NCI-H1694 treated with DMSO at 0.1 percent for 48 hours (cell line): ENCODE measurements around the gene GK.
"Not testable (repeated sequence)": the region's sequence is repeated elsewhere in the genome, so short reads cannot be mapped to it uniquely, and the experiment has no call there.

Source experiments
- DNase-seq: peaks from one replicate; lab custom pipeline; 2025; lab: John Stamatoyannopoulos, UW

GK gene

GRCh38 chrX:30653415-30654131, at the start of gene GK:
Gene GK (plus strand): TSS chrX:30653423. CDS start chrX:30653538, 115 bp downstream.
- no peak for DNase-seq

DNA sequence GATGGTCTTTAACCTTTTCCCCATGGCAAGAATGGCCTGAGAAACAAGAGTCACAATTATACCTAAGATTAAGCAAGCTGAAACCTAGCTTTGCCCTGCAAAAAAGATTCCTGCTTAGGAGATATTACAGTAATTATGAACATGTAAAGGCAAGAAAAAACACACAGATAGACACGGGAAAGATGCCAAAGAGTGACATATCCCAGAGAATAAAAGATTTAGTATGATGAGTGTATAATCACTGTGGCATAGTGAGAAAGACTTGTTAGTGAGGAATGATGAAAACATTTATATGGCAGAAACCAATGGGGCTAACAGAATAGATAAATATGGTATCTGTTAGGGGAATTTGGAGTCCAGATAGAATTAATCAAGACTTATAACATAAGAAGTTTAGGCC, 46.1 kb upstream of the GK start:
- no peak for DNase-seq

- DNase-seq: no peak
Observed at GRCh38 chrX:30610026-30610425, 43.2 kb upstream of the GK start.

- no peak for DNase-seq
Observed at GRCh38 chrX:30612250-30612655, 41.0 kb upstream of the GK start.

GRCh38 chrX:30613721-30614120, 39.5 kb upstream of the GK start:
- DNase-seq: no peak

DNA sequence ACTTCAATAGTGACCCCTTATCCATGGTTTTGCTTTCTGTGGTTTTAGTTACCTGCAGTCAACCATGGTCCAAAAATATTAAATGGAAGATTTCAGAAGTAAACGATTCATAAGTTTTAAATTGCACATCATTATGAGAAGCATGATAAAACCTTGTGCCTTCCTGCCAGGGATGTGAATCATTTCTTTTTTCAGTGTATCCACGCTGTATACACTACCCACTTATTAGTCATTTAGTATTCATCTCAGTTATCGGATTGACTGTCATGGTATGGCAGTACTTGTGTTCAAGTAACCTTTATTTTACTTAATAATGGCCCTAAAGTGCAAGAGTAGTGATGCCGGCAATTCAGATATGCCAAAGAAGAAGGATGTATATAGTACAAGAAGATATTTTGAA, 38.0 kb upstream of the GK start:
- no peak for DNase-seq

DNA sequence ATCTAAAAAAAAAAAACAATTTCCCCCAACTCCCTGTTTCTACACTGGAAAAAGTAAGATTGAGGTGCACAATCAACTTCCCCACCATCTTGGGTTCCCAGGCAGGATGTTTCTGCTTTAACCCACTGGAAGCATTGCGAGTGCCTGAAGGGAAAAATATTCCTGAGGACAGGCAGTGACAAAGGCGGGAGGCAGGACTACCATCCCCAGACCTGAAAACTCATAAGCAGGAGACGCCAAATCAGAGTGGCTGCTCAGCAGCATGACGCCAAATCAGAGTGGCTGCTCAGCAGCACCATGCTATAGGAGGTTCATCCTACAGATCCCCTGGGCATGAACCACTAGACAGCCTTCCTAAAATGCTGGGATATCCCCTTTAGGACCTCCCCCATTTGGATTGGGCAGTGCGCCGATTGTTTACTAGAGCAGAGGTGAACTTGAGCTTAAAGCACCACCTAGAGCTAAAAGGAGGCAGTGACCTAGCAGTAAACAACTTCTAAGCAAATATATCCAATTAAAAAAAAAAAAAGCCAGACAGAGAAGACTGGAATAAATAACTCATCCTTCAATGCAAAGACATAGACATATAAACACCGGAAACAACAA, 35.0 kb upstream of the GK start:
- no peak for DNase-seq

- DNase-seq: no peak
Observed at GRCh38 chrX:30620125-30620524, 33.1 kb upstream of the GK start.

DNA sequence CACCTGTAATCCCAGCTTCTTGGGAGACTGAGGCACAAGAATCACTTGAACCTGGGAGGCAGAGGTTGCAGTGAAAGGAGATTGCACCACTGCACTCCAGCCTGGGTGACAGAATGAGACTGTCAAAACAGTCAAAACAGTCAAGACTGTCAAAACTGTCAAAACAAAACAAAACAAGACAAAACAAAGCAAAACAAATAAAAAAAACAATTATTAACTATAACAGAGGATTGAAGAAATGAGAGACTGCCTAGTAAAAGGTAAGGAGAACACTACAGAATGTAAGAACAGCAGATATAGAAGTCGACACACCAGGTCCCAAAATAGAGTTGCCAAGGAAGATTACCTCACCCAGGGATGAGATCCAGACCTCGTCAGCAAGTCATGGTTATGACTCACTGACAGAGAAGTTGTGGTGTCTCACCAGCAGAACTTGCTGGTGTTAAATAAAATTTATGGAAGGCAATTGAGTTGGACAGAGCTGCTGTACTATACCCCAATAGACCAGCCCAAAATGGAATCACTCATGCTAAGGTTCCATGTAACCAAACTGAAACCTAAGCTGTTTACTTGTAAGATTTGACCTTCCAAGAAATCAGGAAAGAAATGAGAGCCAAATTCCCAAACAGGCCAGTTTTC, 32.1 kb upstream of the GK start:
- DNase-seq: no peak

DNA sequence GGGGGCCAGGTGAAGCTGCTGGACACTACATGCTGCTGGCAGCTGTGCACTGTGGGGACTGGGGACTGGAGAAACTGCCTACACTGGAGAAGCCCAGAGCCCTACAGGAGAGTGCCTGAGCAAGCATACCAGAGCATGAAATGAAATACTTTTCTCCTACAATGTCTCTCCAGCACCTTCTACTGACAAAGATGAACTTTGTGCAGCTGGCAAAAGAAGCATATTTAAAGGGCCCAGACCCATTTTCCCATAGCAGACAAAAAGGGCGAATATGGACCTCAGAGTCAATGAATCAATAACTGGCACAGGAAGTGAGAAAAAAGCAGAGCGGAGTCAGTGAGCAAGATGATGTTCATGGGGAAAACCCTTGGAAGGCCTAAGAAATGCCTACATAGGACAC, 30.9 kb upstream of the GK start:
- no peak for DNase-seq

DNA sequence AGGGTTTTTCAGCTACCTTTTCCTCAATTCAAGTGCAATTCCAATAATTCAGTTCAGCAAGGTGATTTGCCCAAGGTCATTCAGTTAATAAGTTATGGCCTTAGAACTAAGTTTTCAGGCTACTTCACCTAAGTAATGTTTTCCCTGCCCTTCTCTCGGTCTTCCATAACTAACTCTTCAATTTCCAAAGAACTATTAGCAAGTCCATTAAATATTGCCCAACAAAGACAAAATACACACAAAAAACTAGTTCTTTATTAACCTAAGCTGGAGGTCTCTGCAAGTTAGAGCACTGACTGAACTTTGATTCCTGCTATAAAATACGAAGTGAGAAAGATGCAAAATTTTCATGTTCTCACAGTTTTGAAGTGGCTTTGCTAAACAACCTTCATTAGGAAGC, 26.8 kb upstream of the GK start:
- no peak for DNase-seq

DNA sequence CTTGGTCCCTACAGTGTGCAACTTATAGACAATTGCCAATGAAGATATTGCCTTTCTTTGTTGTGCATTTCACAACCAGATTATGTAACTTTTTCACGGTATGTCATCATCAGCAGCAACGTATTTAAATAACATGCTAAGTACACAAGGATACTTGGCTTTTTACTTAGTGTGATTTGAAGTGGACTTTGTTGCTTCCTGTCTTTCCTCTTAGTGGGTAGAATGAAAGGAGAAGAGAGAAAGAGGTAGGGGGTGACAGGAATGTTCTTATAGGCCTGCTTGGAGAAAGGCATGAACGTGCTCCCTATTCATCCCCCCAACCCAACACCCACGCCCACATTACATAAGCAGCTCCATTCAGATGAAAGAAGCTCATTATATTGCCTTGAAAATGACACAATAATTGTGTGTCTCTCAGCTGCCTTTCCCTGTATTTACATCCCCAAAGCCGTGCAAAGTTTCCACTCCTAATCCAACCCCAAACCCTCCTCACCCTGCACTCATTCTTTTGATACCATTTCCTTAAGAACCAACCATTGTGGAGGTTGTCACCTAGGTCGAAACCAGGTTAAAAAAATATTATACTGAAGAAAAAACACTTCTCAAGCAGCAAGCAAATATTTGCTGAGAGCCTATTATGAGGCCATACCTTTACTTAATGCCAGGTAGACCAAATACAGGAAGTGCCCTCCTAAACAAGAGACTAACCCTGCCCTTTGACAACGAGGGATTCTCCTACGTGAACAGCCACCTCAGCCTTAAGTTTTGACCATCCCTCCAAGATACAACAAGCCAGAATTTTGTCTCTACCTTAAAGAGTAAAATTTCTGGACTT, 25.2 kb upstream of the GK start:
- DNase-seq: no peak

DNA sequence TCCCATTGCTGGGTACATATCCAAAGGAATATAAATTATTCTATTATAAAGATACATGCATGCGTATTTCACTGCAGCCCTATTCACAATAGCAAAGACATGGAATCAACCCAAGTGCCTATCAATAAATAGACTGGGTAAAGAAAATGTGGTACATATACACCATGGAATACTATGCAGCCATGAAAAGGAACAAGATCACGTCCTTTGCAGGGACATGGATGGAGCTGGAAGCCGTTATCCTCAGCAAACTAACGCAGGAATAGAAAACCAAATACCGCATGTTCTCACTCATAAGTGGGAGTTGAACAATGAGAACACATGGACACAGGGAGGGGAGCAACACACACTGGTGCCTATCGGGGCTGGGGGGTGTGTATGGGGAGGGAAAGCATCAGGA, 19.2 kb upstream of the GK start:
- not testable (repeated sequence) for DNase-seq

GRCh38 chrX:30635630-30636029, 17.6 kb upstream of the GK start:
- no peak for DNase-seq

DNA sequence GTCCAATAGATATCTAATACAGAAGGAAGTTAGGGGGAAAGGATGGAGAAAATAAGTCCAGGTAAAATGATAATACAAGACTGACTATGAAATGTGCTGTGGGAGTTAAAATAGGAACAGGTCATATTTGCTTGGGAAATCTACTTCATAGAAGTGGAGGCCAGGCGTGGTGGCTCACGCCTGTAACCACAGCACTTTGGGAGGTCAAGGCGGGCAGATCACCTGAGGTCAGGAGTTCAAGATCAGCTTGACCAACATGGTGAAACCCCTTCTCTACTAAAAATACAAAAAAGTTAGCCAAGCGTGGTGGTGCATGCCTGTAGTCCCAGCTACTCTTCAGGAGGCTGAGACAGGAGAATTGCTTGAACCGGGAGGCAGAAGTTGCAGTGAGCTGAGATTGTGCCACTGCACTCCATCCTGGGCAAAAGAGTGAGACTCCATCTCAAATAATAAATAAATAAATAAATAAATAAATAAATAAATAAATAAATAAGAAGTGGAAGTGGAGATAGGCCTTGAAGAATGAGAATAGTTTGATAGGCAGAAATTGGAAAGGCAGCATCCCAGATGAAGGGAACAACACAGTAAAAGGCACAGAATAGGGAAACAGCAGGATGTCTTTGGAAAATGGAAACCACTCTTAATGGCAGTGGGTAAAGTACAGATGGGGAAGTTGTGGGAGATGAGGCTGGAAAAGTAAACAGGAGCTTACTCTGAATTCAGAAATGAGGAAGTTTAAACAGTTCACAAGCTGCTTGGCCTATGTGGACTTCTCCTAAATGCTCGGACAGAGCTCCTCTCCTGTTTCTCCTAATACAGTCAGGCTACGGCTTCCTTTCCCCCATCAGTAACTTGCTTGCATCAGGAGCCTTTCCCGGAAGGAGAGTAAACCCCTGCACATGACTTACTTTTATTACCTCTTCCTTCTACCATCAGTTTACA, 15.1 kb upstream of the GK start:
- no peak for DNase-seq

DNA sequence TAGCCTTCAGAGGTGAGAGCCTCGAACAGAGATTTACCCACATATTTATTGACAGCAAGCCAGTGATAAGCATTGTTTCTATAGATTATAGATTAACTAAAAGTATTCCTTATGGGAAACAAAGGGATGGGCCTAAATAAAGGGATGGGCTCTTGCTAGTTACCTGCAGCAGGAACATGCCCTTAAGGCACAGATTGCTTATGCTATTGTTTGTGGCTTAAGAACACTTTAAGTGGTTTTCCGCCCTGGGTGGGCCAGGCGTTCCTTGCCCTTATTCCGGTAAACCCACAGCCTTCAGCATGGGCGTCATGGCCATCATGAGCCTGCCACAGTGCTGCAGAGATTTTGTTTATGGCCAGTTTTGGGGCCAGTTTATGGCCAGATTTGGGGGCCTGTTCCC, 13.5 kb upstream of the GK start:
- not testable (repeated sequence) for DNase-seq

GRCh38 chrX:30642642-30643041, 10.6 kb upstream of the GK start:
- DNase-seq: no peak

DNA sequence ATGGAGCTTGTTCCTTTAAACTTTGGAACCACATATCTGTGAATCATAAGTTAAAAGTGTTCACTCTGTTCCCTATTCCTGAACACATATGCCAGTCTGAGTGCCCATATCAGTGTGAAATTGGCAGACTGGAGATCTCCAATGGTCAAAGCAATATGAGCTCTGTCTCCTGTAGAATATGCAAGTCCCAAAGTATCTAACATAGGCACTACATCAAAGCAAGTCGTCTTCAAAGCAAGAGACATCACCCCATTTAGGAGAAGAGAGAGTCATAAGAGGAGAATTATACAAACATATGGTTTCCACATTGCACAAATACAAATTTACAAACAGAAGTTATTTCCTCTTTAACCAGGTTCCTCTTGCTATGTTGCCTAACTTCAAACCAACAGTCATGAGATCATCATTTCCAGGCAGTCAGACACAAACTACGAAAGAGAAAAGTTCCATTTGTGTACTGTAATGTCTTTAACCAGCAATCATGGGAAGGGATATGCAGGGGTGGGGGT, 9.9 kb upstream of the GK start:
- DNase-seq: no peak

DNA sequence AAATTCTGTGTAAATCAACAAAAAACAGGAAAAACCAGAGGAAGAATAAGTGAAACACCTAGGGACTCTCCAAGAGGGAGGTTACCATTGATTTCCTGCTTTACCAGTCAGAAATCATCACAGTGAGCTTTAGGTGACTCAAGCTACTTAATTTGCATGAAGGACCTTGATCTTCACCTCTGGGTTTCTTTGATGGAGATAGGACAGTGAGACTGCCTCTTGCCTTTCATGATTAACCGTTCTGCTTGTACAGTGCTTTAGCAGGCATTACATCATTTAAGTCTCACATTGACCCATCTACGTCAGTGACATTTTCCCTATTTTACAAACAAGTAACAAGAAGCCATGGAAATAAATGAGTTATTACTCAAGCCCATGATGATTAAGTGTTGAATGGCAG, 3.4 kb upstream of the GK start:
- no peak for DNase-seq

DNA sequence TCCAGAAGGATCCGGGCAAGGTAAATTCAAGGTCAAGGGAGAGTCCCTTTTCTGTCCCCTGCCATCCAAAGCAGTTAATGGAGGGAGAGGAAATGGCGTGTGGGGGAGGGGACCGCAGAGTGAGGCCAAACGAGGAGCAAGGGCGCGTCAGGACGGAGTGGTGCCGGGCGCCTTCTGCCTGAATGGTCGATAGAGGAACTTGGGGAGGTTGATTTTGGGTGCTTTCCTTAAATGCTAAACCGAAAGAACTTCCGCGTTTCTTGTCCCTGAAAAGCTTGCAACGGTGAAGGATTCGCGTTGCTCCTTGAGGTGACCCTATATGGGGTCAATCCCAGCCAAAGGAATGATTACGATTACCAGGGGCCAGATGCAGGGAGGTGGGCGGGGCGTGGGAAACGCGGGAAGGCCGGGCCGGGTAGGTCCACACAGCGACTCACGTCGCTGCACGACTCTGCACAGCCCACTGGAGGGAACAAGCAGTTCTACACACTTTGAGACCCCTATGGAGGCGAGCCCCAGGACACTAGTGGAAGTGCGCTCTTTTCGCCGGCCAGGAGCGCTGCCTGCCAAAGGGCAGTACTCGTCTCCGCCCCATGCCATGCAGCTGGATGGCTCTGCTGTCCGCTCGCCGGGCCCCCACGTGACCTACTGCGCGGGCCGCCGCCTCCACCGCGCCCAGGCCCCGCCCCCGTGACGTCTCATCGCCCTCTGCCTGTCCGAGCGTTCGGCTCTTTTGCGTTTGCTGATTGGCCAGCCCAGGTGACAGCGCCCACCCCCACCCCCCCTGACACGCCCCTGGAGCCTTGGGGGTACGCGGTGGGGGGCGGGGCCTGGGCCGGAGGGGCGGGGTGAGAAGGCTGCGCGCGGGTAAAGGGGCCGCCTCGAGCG, 452 bp upstream of the GK start:
- DNase-seq: no peak
